G401 (cell line): Measurements from ENCODE around the gene AASDH. TPM values are rescaled to one million over a fixed set of nuclear protein-coding genes. Genes with fewer than 3 reads are reported as not detected.
"Not testable (repeated sequence)": the region's sequence is repeated elsewhere in the genome, so short reads cannot be mapped to it uniquely, and the experiment has no call there.

ENCODE experiments used
- DNase-seq: peaks from one replicate; pipeline ENCODE4 v3.0.0-alpha.2; 2015; ENCODE audit warnings: low spot score
- in situ Hi-C: cut with HindIII; loops from 2 replicates; pipeline ENCODE4 v1.10.0; 2016; ENCODE audit warnings: low sequenced_read_pairs, mixed read lengths
- total RNA-seq: library from RNA; depleted of rRNA; stranded (reverse); fragments of >200 nt; shearing (Covaris generic); gene quantifications from 2 replicates; pipeline ENCODE4 v1.2.3, GENCODE V29; 2014

Gene AASDH
- total RNA-seq, 1 experiment from 2014 or later, result 18.7 TPM

DNA sequence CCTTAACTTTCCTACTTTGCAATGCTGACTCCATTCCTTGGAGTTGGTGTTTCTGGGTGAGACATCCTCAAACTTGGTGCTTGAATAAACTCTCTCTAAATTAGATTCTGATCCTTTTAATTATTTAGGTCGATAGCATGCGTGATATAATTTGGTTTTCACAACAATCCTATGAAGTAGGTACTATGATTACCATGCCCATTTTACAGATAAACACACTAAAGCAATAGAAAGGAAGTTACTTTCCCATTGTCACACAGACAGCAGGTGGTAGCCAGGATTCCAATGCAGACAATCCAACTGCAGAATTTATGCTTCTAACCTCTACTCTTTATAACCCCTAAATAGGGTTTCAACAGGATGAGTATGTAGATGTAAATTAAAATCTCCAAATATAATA lies 21.7 kb upstream of the AASDH start:
- in situ Hi-C loops, result no loop called here
- DNase-seq, result no peak

DNA sequence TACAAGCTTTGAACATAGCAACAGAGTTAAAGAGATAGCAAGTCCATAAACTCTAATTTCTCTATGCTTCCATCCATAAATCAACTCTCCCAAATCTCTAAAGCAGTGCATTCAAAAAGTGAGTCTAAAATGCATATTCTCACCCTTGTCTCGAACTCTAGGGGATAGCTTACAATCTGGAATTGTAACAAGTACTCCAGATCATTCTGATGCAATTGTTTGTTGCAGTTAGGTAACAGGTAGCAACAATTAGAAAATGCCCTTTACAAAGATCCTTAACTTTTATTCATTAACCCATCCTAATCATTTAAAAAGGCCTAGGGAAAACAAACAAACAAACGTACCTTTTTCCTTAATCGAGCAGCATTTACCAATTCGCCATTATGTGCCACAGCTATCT lies 18.9 kb upstream of the AASDH start:
- in situ Hi-C loops, result no loop called here
- no peak for DNase-seq

DNA sequence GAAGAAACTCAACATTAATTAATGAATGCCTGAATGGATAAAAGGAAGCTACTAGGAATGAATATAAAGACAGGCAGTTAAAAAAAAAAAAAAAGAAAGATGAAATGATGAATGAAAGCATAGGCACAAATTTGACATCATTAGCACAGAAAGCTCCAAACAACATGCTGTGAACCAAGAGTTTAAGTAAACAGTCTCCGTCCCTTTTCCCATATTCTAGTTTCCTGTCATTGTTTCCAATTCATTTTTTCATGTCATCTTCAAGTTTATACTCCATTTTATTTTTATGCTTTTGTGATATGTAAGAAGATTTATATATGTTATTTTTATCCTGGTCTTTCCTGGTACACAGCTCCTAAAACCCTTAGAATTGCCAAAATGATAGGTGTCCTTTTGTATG lies 17.7 kb upstream of the AASDH start:
- in situ Hi-C loops, result no loop called here
- no peak for DNase-seq

DNA sequence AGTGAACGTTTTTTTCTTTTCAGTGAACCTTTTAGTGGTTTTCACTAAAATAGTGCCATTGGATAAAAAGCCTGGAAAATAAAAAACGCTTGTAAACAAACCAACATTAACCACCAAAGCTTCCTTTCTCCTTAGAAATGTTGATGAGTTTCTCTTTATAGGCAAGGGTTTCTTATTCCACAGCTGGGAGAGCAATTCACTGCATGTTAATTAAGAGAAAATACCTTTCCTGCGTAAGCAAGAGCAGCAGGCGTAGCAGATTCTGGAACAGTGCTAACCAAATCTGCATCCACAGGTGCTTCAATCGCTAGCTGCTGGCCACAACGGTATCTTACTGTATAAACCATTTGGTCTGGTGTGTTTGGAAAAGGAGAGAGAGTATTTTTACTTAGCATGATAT lies 13.3 kb upstream of the AASDH start:
- DNase-seq, result no peak
- in situ Hi-C loops, result no loop called here

DNA sequence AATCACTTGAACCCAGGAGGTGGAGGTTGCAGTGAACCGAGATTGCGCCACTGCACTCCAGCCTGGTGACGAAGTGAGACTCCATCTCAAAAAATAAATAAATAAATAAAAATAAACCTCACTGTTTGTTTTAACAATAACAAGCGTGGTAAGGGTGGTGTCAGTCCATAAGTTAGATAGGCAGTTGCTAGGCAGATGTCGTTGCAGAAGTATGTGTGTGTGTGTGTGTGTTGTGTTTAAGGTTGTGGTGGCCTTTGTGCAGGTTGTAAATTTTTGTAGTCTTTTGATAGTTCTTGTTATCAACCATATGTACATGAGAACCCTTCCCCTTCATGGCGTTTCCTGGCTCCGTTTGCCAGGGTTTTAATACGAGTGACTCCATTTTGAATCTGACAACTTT lies 4.0 kb upstream of the AASDH start:
- in situ Hi-C loops, result no loop called here
- no peak for DNase-seq

DNA sequence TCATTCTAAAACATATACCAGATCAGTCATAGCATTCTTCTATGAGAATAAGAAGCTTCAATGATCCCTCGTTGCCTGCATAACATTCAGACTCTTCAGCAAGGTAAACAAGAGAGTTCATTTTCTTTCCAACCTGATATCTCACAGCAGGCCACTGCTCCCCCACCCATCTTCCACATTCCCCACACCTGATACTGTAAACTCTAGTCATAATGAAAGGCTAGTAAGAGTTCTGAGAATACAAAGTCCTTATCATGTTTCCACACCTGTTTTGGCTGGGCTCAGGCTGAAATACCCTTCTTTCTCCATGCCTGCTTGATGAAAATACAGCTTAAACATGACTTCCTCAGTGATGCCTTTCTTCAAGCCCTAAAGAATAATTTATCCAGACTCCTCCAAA lies 2.3 kb upstream of the AASDH start:
- in situ Hi-C loops, result no loop called here
- DNase-seq, result no peak

DNA sequence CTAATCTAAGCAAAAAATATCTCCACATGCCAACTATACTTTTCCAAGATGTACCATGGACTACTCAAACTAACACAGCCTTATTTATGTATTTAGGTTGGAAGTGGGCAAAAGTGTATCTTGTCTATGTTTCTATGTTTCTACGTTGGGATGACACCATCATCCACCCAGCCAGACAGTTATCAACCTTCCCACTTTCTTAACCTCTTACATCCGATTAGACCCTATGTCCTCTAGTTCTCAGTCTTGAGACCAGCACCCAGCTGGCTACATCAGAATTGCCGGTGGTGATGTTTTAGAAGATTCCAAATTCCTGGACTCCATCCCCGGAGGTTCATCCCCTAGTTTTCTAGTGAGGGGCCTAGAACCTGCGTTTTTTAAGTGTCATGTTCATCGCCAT lies 1.0 kb upstream of the AASDH start:
- in situ Hi-C loops, result no loop called here
- peak; percentile 5 for DNase-seq

DNA sequence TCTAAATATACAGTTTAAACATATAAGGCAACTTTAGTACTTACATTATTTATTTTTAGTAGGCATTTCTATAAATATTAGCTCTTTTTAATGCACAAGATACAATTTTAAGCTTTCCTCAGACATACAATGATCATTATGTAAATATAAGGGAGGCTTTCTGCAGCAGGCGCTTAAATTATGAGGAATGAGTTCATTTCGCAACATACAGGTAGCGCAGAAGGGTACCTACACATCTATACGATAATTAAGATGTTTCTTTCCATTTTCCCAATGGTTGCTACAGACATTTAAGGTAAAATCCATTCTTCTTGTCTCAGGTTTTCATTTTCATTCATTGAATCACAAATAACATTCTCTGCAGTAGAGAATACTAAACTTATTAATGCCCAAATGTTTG lies 1.2 kb downstream of the AASDH start:
- no peak for DNase-seq
- in situ Hi-C loops, result no loop called here

DNA sequence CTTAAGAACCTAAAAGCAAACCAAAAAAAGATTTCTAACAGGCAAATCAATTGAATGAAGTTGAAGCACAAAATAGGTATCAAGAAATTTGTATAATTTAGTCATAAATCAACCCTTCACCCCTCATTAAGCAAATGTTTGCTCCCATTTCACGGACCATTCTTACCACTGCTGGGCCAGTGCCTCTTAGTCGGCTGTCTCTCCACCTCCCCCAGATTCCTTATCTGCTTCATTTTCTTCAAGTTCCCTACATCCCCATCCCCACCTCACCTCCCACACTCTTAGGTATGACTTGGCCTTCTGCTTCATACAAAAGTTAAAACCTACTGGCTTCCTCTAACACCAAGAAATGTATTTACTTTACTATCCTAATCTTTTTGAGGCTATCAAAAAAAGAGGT lies 11.8 kb downstream of the AASDH start:
- in situ Hi-C loops, result no loop called here
- no peak for DNase-seq

DNA sequence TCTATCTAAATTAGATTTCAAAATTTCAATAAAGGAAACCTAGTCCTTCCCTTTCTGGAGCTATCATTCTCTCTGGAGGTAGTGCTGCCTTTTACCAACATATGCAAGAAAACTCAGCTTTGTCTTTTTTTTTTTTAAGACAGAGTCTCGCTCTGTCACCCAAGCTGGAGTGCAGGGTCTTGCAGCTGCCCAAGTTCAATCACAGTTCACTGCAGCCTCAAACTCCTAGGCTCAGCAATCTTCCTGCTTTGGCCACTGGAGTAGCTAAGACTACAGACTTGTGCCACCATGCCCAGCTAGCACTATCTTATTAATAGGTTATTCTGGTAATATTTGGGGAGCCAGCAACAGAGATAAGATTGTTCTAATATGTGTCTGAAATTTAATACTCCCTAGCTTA lies 12.3 kb downstream of the AASDH start:
- in situ Hi-C loops, result no loop called here
- DNase-seq, result no peak

DNA sequence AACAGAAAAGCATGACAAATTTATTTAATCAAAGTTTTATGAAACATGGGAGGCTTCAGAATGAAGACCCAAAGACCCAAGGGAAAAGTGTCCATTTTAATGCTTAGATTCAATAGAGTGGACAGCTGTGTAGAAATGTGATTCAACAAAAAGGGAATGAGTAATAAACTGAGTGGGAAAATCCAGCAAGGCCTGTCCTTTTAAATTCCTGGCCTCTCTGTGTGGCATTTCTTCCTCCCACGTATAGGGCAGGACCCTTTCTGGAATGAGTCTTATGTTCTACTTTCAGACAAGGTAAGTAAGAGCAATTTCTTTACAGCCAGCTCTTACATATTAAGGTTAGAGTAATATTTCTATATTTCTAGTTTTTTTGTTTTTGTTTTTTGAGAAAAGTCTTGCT lies 14.5 kb downstream of the AASDH start:
- in situ Hi-C loops, result no loop called here
- no peak for DNase-seq

DNA sequence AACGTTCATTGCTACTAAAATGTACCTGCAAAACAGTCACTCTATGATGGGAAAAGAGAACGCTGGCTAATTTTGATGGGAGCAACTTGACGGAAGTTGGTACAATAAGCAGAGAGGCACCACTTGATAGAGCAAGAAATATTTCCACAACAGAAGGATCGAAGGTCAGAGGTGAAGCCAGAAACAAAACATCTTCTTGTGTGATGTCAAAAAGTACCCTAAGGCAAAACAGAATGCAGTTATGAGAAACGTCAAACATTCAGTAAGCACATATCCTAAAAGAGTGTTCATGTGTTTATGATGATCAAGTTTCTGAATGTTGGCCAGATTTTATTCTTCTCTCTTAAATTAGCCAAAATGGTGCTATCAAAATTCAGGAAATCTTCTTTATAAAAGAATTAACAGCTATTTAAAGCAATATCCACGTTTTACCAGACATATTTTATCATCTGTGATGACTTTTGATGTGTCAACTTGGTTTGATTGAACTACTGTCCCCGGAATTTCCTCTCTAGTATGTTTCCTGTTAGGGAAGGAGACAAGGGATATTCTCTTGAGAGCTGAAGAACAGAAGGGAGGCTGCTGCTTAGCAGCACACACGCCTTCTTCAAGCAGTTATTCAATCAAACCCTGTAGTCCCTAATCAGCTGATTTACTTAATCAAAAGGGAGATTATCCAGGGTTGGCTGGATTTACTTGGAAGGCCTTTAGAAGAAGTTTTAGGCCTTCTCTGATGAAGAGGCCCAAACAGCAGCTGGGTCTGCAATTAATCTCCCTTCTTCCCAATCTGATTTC lies 15.7 kb downstream of the AASDH start:
- in situ Hi-C loops, result no loop called here
- DNase-seq, result peak; percentile 8

DNA sequence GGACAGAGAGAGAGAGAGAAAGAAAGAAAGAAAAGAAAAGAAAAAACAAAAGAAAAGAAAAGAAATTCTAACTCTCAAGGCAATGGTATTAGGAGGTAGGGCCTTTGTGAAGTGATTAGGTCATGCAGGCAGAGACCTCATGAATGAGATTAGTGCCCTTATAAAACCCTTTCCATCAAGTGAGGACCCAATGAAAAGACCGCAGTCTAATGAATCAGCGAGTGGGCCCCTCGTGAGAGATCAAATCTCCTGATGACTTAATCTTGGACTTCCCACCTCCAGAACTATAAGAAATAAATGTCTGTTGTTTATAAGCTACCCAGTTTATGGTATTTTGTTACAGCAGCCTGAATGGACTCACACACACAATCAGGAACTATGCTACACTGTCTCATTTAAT lies 16.9 kb downstream of the AASDH start:
- DNase-seq, result no peak
- in situ Hi-C loops, result no loop called here

DNA sequence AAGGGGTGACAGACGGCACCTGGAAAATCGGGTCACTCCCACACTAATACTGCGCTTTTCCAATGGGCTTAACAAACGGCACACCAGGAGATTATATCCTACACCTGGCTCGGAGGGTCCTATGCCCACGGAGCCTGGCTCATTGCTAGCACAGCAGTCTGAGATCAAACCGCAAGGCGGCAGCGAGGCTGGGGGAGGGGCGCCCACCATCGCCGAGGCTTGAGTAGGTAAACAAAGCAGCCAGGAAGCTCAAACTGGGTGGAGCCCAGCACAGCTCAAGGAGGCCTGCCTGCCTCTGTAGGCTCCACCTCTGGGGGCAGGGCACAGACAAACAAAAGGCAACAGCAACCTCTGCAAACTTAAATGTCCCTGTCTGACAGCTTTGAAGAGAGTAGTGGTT lies 24.3 kb downstream of the AASDH start:
- DNase-seq, in situ Hi-C loops: not testable (repeated sequence)

DNA sequence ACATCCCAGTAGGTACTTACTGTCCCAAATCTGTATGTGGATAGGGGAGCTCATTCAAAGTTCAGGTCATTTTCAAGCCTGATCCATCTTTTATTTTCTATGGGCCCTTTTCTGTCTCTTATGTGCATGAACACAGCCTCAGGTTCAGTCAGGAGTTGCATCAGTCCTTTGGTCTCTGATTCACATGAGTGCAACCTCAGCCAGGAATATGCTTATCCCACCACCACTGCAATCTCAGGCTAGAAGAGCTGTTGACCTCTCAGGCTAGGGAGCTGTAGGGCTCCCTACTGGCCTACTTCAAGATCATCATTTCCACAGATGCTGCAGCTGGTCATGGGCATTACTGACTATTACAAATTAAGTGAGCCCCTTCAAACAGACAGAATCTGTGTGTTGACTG lies 27.2 kb downstream of the AASDH start:
- in situ Hi-C loops, result no loop called here
- no peak for DNase-seq

DNA sequence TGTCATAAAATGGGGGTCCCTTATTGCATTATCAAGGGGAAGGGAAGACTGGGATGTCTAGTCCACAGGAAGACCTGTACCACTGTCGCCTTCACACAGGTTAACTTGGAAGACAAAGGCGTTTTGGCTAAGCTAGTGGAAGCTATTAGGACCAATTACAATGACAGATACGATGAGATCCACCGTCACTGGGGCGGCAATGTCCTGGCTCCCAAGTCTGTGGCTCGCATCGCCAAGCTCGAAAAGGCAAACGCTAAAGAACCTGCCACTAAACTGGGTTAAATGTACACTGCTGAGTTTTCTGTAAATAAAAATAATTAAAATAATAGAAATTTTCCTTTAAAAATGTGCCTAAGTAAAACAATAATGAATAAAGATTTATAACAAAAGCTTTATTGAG lies 30.6 kb downstream of the AASDH start:
- in situ Hi-C loops, result no loop called here
- DNase-seq, result no peak

DNA sequence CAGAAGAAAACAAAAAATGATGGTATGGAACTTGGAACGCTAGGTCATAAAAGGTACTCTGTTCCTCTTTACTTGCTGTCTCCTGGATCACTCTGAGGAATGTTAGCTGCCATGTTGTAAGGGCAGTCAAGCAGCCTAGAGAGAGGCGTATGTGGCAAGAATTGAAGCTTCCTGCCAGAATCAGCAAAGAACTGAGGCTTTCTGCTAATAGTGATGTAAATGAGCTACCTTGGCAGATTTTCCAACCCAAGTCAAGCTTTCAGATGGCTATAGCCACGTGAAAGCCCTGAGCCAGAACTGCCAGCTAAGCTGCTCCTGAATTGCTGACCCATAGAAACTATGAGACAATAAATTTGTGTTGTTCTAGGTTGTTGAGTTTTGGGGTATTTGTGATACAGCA lies 38.7 kb downstream of the AASDH start:
- in situ Hi-C loops, result no loop called here
- DNase-seq, result no peak

DNA sequence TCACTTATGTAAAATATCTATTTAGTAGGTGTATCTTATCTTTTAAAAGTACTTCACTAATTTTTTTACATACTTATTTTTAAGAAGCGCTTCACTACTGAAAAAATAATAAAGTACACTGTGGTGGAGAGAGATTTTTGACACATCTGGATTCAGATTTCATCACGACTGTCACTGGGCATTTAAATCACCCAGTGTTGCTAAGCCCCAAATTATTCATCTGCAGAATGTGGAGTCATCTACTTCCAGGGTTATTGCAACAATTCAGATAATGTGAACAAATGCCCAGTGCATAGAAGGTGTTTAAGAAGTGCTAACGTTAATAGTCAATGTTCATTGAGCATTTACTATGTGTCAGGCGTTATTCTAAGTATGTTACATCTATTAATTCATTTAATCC lies 41.8 kb downstream of the AASDH start:
- in situ Hi-C loops, result no loop called here
- no peak for DNase-seq

DNA sequence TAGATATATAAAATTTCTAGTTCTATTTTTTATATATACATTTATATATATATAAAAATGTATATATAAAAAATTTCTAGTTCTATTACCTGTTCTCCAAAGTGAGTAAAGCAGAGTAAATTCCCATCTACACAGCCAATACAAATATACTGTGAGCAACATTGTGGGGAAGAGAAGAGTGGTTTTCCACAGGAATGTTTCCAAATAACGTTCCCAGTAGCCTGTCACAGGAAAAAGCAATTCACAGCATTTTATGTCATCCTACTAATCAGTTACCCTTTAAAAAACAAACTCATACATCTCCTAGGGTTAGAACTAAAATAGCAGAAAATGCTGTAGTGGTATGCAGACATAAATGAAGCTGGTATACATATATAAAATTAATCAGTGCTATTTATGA lies 44.5 kb downstream of the AASDH start:
- no peak for DNase-seq
- in situ Hi-C loops, result no loop called here

DNA sequence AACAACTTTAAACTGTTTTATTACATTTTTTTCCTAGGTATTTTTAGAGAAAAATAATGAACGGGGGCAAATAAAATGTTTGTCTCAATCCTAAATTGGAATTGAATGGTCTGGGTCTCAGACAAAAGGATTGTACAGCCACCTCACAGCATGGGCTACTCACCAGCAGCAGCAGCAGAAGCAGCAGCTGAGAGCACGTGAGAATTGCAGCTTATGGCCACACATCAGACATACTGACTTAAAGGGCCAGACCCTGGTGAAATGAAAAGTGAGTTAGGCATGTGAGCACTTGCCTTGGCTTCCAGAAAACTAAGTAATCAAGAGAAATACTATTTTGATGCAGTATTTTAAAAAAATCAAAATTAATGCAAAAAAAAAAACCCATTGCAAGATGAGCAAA lies 56.6 kb downstream of the AASDH start:
- no peak for DNase-seq
- in situ Hi-C loops, result no loop called here

DNA sequence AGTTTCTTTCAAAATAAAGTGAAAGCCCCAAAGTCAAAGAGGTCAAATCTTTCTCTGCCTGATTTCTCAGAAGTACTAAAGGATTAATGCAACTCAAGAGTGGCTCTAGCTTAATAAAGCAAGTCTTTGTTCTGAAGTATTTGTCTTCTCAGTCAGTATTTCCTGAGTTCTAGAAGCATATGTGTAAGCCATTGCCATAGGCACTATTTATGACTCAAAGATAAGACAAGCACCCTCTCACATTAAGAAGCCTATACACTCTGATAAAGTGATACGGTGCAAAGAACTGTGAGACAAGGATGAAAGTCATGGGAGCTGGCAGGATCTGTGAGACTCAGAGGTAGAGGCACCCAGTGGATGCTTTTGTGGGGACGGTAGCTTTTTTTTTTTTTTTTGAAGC lies 60.9 kb downstream of the AASDH start:
- DNase-seq, result no peak
- in situ Hi-C loops, result no loop called here
